ENCODE results near the gene SLC14A1.

SLC14A1 gene

GRCh38 chr18:45723567-45724355, at the start of gene SLC14A1:
SLC14A1 (plus strand) TSS chr18:45724181; CDS start chr18:45730321, 6,140 bp downstream.
- no peak within 1 kb of the TSS for H3K4me3 ChIP-seq (ENCODE audit: low read length)
- TF ChIP-seq CTCF (conservative IDR thresholded peaks at IDR 0.05; ENCODE audit: low read length): no peak
- no peak for DNase-seq (ENCODE audit: low read depth)

DNA sequence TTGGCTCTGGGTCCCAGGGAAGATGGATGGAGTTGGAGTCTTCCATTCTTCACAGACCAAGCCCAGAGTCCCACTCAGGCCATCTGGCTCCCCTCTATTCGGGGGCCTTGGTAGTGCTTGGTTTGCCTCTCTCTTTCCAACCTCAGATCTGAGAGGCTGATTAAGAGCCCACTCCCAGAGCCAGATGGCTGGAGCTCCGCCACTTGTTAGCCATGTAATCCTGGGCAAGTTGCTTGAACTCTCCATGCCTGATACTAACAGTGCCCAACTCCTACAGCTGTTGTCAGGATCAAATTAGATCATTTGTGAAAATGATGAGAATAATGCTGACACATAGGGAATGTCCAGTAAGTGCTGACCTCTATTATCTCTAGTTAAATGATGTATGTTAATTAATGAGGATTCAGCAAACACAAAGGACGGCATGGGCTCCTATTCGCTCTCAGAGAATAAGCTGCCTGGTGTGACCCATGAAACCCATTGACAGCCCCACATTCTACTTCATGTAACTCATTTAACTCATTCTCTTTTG, 46.6 kb upstream of the SLC14A1 start:
- no peak for TF ChIP-seq CTCF (conservative IDR thresholded peaks at IDR 0.05; ENCODE audit: low read length)
- H3K4me3 ChIP-seq (ENCODE audit: low read length): no peak overlapping the region
- DNase-seq (ENCODE audit: low read depth): no peak

- no peak for TF ChIP-seq CTCF (conservative IDR thresholded peaks at IDR 0.05; ENCODE audit: low read length)
- no peak for DNase-seq (ENCODE audit: low read depth)
- H3K4me3 ChIP-seq (ENCODE audit: low read length): no peak overlapping the region
Observed at GRCh38 chr18:45678441-45678840, 45.5 kb upstream of the SLC14A1 start.

- H3K4me3 ChIP-seq (ENCODE audit: low read length): no peak overlapping the region
- DNase-seq (ENCODE audit: low read depth): no peak
- TF ChIP-seq CTCF (conservative IDR thresholded peaks at IDR 0.05; ENCODE audit: low read length): no peak
Observed at GRCh38 chr18:45678850-45679249, 45.1 kb upstream of the SLC14A1 start.

DNA sequence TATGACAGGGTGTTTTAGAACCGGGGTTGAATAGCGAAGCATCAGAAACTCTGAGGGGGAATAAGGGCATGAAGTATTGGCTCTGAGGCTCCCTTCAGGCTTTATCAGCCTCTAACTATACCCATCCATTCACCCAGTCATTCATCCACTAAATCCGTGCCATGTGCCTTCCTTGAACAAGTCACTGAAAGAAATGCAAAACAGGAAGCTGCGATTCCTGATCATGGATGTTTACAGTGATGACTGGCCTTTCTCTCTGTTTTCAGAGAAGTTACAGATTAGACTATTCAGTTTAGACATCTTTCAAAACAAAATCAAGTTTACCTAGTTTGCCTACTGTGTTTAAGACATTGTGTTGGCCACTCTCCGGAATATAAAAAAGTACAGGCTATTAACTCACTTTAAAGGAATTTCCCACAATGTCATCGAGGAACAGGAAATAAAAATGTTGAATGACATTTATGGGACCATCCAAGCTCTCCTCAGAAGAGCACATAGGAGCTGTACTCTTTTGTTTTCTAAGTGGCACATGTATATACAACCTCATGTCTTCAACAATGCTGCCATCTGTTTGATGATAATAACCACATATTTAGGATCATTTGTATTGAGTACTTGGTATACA, 43.8 kb upstream of the SLC14A1 start:
- DNase-seq (ENCODE audit: low read depth): no peak
- H3K4me3 ChIP-seq (ENCODE audit: low read length): no peak overlapping the region
- no peak for TF ChIP-seq CTCF (conservative IDR thresholded peaks at IDR 0.05; ENCODE audit: low read length)

DNA sequence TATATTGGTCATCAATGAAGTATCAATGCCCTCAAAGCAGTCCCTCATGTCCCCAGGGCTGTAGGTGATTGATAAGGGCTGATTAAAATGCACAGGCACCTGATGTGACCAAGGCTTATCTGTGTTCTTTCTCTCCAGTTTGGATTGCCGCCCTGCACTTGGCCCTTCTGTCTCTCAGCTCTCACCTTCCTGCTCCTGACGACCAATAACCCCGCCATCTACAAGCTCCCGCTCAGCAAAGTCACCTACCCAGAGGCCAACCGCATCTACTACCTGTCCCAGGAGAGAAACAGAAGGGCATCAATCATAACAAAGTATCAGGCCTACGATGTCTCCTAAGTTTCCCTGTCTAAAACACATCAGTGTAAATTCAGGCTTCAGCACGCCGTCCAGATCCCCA, 41.8 kb upstream of the SLC14A1 start:
- TF ChIP-seq CTCF (conservative IDR thresholded peaks at IDR 0.05; ENCODE audit: low read length): no peak
- DNase-seq (ENCODE audit: low read depth): no peak
- no peak overlapping the region for H3K4me3 ChIP-seq (ENCODE audit: low read length)

All from AG10803 (cell line).